WTC11 (cell line): Measurements from ENCODE around the gene MPV17L2. TPM values are rescaled to one million over a fixed set of nuclear protein-coding genes. Genes with fewer than 3 reads are reported as not detected.

ENCODE experiments used
- ATAC-seq: fragments of 200-7000 bp; cut with Tn5 transposase; 2 replicates; pipeline ENCODE4 v1.10.0; 2021; ENCODE audit warnings: mild to moderate bottlenecking, moderate library complexity
- CTCF ChIA-PET: fragments of 300-600 bp; sonication (Branson Sonifier 250); formaldehyde crosslinking; loops from one replicate; lab custom pipeline; 2021; ENCODE audit warnings: antibody characterized with exemption; lab: Charles Lee
- POLR2A ChIA-PET: fragments of 350-600 bp; sonication (Branson Sonifier 250); formaldehyde crosslinking; loops from one replicate; lab custom pipeline; 2021; ENCODE audit warnings: antibody characterized with exemption; lab: Charles Lee
- DNase-seq: peaks from one replicate; pipeline ENCODE4 v3.0.0; 2021; ENCODE audit warnings: low spot score
- H3K27ac Mint-ChIP-seq: 2 replicates; pipeline ENCODE4 v1.8.0; 2021; ENCODE audit warnings: mixed read lengths
- H3K27me3 Mint-ChIP-seq: 2 replicates; pipeline ENCODE4 v1.8.0; 2021; ENCODE audit warnings: low read depth, mild to moderate bottlenecking, moderate library complexity, mixed read lengths
- H3K36me3 Mint-ChIP-seq: 2 replicates; pipeline ENCODE4 v1.8.0; 2021; ENCODE audit warnings: mixed read lengths
- H3K4me1 Mint-ChIP-seq: 2 replicates; pipeline ENCODE4 v1.8.0; 2022; ENCODE audit warnings: mixed read lengths
- H3K4me3 Mint-ChIP-seq: 2 replicates; pipeline ENCODE4 v1.8.0; 2021; ENCODE audit warnings: mild to moderate bottlenecking, moderate library complexity, mixed read lengths
- H3K9me3 Mint-ChIP-seq: 2 replicates; pipeline ENCODE4 v1.8.0; 2021; ENCODE audit warnings: mixed read lengths
- CREB1 ChIP-seq: sonication (generic); formaldehyde crosslinking; IDR thresholded peaks from 2 replicates; pipeline ENCODE4 v1.8.0; 2023; ENCODE audit warnings: mild to moderate bottlenecking, missing genetic modification reagents
- EMX1 ChIP-seq: fragments of 250-450 bp; sonication (Bioruptor Pico); IDR thresholded peaks from 2 replicates; pipeline ENCODE4 v1.8.0; 2021; ENCODE audit warnings: mild to moderate bottlenecking
- FOXP4 ChIP-seq: sonication (generic); formaldehyde crosslinking; IDR thresholded peaks from 2 replicates; pipeline ENCODE4 v1.8.0; 2022; ENCODE audit warnings: mild to moderate bottlenecking, missing genetic modification reagents
- HMGA2 ChIP-seq: fragments of 250-450 bp; sonication (Bioruptor Pico); IDR thresholded peaks from 2 replicates; pipeline ENCODE4 v1.4.0; 2021; ENCODE audit warnings: mild to moderate bottlenecking, moderate library complexity
- IRF2 ChIP-seq: sonication (generic); formaldehyde crosslinking; IDR thresholded peaks from 2 replicates; pipeline ENCODE4 v1.8.0; 2022; ENCODE audit warnings: low read depth, missing genetic modification reagents, borderline replicate concordance
- MAX ChIP-seq: sonication (generic); formaldehyde crosslinking; IDR thresholded peaks from 2 replicates; pipeline ENCODE4 v1.8.0; 2022; ENCODE audit warnings: mild to moderate bottlenecking, missing genetic modification reagents
- MXD4 ChIP-seq: fragments of 250-450 bp; sonication (Bioruptor Pico); IDR thresholded peaks from 2 replicates; pipeline ENCODE4 v1.8.0; 2021; ENCODE audit warnings: mild to moderate bottlenecking, moderate library complexity, borderline replicate concordance
- NFE2L1 ChIP-seq: sonication (generic); formaldehyde crosslinking; IDR thresholded peaks from 2 replicates; pipeline ENCODE4 v1.8.1; 2023; ENCODE audit warnings: missing genetic modification reagents
- NFYB ChIP-seq: sonication (generic); formaldehyde crosslinking; conservative IDR thresholded peaks from 2 replicates; pipeline ENCODE4 v1.8.0; 2022; ENCODE audit warnings: low read depth, missing genetic modification reagents
- PRDM15 ChIP-seq: sonication (generic); formaldehyde crosslinking; IDR thresholded peaks from 2 replicates; pipeline ENCODE4 v1.8.0; 2022; ENCODE audit warnings: missing genetic modification reagents
- RORB ChIP-seq: fragments of 250-450 bp; sonication (Bioruptor Pico); IDR thresholded peaks from 2 replicates; pipeline ENCODE4 v1.9.0; 2021; ENCODE audit warnings: mild to moderate bottlenecking
- SOX15 ChIP-seq: fragments of 250-450 bp; sonication (Bioruptor Pico); IDR thresholded peaks from 2 replicates; pipeline ENCODE4 v1.9.0; 2021; ENCODE audit warnings: mild to moderate bottlenecking
- TEAD4 ChIP-seq: sonication (generic); formaldehyde crosslinking; IDR thresholded peaks from 2 replicates; pipeline ENCODE4 v1.8.0; 2022; ENCODE audit warnings: mild to moderate bottlenecking, missing genetic modification reagents
- ZNF138 ChIP-seq: sonication (generic); formaldehyde crosslinking; conservative IDR thresholded peaks from 2 replicates; pipeline ENCODE4 v1.8.1; 2022; ENCODE audit warnings: mild to moderate bottlenecking, moderate library complexity, missing genetic modification reagents
- ZNF263 ChIP-seq: sonication (generic); formaldehyde crosslinking; IDR thresholded peaks from 2 replicates; pipeline ENCODE4 v1.8.1; 2022; ENCODE audit warnings: low read depth, mild to moderate bottlenecking, moderate library complexity, missing genetic modification reagents
- ZNF396 ChIP-seq: fragments of 250-450 bp; sonication (Bioruptor Pico); IDR thresholded peaks from 2 replicates; pipeline ENCODE4 v1.8.0; 2021; ENCODE audit warnings: mild to moderate bottlenecking, moderate library complexity, borderline replicate concordance
- total RNA-seq: library from RNA; stranded (reverse); gene quantifications from 3 replicates; pipeline ENCODE4 v1.2.3, GENCODE V29; 2021
- TF ChIP-seq, protein P1 (sequence below): sonication (generic); formaldehyde crosslinking; IDR thresholded peaks from 2 replicates; pipeline ENCODE4 v1.8.1; 2022; ENCODE audit warnings: low read depth, missing genetic modification reagents, borderline replicate concordance
- TF ChIP-seq, protein P2 (sequence below): sonication (generic); formaldehyde crosslinking; IDR thresholded peaks from 2 replicates; pipeline ENCODE4 v1.8.1; 2023; ENCODE audit warnings: mild to moderate bottlenecking, missing genetic modification reagents, moderate library complexity
- TF ChIP-seq, protein P3 (sequence below): fragments of 250-450 bp; sonication (Bioruptor Pico); IDR thresholded peaks from 2 replicates; pipeline ENCODE4 v1.8.0; 2021; ENCODE audit warnings: mild to moderate bottlenecking
- TF ChIP-seq, protein P4 (sequence below): sonication (generic); formaldehyde crosslinking; IDR thresholded peaks from 2 replicates; pipeline ENCODE4 v1.8.1; 2023; ENCODE audit warnings: mild to moderate bottlenecking, missing genetic modification reagents, borderline replicate concordance

Gene MPV17L2
- total RNA-seq, 1 experiment from 2014 or later: 29.8 TPM

DNA sequence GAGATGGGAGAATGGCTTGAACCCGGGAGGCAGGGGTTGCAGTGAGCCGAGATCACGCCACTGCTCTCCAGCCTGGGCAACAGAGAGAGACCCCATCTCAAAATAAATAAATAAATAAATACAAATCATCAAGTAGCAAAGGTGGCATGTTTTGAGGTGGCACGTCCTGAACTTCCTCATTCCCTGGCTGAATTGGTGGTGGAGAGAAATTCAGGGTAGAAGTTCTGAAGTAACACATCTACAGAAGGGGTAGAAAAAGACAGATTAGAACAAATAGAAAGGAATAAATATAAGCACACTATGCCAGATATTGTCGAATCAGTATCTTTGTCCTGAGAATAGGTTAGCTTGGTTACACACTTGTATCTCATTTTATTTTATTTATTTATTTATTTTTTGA lies 13.1 kb upstream of the MPV17L2 start:
- Mint-ChIP-seq H3K36me3 (no peaks in the 10 kb centered on the region; the same call in 1 of the 2 replicates), H3K27ac (no peak overlapping the region), H3K27me3 (peaks cover 6% of the 10 kb centered on the region), H3K9me3 (no peaks in the 10 kb centered on the region), H3K4me1 (no peaks in the 10 kb centered on the region), H3K4me3 (no peak overlapping the region)
- TF ChIP-seq MAX (no peak), ZNF396 (CRISPR knock-in tag) (no peak), CREB1 (CRISPR knock-in tag) (no peak), NFYB (CRISPR knock-in tag) (no peak), HMGA2 (CRISPR knock-in tag) (no peak), NFE2L1 (CRISPR knock-in tag) (no peak), TEAD4 (no peak), MXD4 (no peak), SOX15 (CRISPR knock-in tag) (no peak), EMX1 (CRISPR knock-in tag) (no peak), ZNF263 (CRISPR knock-in tag) (no peak), RORB (CRISPR knock-in tag) (no peak), ZNF138 (no peak), PRDM15 (CRISPR knock-in tag) (no peak), FOXP4 (CRISPR knock-in tag) (no peak), IRF2 (CRISPR knock-in tag) (no peak)
- TF ChIP-seq, protein P1, sequence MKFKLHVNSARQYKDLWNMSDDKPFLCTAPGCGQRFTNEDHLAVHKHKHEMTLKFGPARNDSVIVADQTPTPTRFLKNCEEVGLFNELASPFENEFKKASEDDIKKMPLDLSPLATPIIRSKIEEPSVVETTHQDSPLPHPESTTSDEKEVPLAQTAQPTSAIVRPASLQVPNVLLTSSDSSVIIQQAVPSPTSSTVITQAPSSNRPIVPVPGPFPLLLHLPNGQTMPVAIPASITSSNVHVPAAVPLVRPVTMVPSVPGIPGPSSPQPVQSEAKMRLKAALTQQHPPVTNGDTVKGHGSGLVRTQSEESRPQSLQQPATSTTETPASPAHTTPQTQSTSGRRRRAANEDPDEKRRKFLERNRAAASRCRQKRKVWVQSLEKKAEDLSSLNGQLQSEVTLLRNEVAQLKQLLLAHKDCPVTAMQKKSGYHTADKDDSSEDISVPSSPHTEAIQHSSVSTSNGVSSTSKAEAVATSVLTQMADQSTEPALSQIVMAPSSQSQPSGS (CRISPR knock-in tag): no peak
- TF ChIP-seq, protein P2, sequence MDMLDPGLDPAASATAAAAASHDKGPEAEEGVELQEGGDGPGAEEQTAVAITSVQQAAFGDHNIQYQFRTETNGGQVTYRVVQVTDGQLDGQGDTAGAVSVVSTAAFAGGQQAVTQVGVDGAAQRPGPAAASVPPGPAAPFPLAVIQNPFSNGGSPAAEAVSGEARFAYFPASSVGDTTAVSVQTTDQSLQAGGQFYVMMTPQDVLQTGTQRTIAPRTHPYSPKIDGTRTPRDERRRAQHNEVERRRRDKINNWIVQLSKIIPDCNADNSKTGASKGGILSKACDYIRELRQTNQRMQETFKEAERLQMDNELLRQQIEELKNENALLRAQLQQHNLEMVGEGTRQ (CRISPR knock-in tag): no peak
- TF ChIP-seq, protein P3, sequence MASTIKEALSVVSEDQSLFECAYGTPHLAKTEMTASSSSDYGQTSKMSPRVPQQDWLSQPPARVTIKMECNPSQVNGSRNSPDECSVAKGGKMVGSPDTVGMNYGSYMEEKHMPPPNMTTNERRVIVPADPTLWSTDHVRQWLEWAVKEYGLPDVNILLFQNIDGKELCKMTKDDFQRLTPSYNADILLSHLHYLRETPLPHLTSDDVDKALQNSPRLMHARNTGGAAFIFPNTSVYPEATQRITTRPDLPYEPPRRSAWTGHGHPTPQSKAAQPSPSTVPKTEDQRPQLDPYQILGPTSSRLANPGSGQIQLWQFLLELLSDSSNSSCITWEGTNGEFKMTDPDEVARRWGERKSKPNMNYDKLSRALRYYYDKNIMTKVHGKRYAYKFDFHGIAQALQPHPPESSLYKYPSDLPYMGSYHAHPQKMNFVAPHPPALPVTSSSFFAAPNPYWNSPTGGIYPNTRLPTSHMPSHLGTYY (CRISPR knock-in tag): no peak
- TF ChIP-seq, protein P4, sequence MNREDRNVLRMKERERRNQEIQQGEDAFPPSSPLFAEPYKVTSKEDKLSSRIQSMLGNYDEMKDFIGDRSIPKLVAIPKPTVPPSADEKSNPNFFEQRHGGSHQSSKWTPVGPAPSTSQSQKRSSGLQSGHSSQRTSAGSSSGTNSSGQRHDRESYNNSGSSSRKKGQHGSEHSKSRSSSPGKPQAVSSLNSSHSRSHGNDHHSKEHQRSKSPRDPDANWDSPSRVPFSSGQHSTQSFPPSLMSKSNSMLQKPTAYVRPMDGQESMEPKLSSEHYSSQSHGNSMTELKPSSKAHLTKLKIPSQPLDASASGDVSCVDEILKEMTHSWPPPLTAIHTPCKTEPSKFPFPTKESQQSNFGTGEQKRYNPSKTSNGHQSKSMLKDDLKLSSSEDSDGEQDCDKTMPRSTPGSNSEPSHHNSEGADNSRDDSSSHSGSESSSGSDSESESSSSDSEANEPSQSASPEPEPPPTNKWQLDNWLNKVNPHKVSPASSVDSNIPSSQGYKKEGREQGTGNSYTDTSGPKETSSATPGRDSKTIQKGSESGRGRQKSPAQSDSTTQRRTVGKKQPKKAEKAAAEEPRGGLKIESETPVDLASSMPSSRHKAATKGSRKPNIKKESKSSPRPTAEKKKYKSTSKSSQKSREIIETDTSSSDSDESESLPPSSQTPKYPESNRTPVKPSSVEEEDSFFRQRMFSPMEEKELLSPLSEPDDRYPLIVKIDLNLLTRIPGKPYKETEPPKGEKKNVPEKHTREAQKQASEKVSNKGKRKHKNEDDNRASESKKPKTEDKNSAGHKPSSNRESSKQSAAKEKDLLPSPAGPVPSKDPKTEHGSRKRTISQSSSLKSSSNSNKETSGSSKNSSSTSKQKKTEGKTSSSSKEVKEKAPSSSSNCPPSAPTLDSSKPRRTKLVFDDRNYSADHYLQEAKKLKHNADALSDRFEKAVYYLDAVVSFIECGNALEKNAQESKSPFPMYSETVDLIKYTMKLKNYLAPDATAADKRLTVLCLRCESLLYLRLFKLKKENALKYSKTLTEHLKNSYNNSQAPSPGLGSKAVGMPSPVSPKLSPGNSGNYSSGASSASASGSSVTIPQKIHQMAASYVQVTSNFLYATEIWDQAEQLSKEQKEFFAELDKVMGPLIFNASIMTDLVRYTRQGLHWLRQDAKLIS (CRISPR knock-in tag): no peak
- DNase-seq: no peak
- ATAC-seq: no peak
- ChIA-PET CTCF (interaction anchor here (1.3 kb wide), 2 partner anchors 73 to 99 kb away, joined by 3 to 4 read pairs; no protein-coding TSS in a partner anchor), POLR2A (interaction anchor here (0.7 kb wide), 1 partner anchor 400 kb away, joined by 5 read pairs; no protein-coding TSS in a partner anchor)
